ENCODE measurements around the gene GLI3.

Gene GLI3

GRCh38 chr7:42128703-42129102, 108.3 kb downstream of the GLI3 start:
- no peak for DNase-seq (ENCODE audit: low spot score)
- no peak for TF ChIP-seq CTCF (IDR thresholded peaks at IDR 0.05)
- Histone ChIP-seq H3K27ac (no peak overlapping the region), H3K4me3 (no peak overlapping the region)

- no peak overlapping the region for H3K4me3 ChIP-seq
- H3K27ac ChIP-seq, result no peak overlapping the region
- no peak for TF ChIP-seq CTCF (IDR thresholded peaks at IDR 0.05)
- no peak for DNase-seq (ENCODE audit: low spot score)
Measured at GRCh38 chr7:42127232-42127622, 109.8 kb downstream of the GLI3 start.

GRCh38 chr7:42126475-42127231, 110.4 kb downstream of the GLI3 start:
- no peak overlapping the region for H3K27ac ChIP-seq
- DNase-seq (ENCODE audit: low spot score), result no peak
- H3K4me3 ChIP-seq, result no peak overlapping the region
- no peak for TF ChIP-seq CTCF (IDR thresholded peaks at IDR 0.05)

GRCh38 chr7:42125321-42125720, 111.7 kb downstream of the GLI3 start:
- TF ChIP-seq CTCF (IDR thresholded peaks at IDR 0.05), result no peak
- no peak overlapping the region for H3K27ac ChIP-seq
- H3K4me3 ChIP-seq, result no peak overlapping the region
- no peak for DNase-seq (ENCODE audit: low spot score)

- Histone ChIP-seq H3K4me3 (no peak overlapping the region), H3K27ac (no peak overlapping the region)
- TF ChIP-seq CTCF (IDR thresholded peaks at IDR 0.05), result no peak
- DNase-seq (ENCODE audit: low spot score), result no peak
Measured at GRCh38 chr7:42123716-42124115, 113.3 kb downstream of the GLI3 start.

GRCh38 chr7:42120191-42120590, 116.8 kb downstream of the GLI3 start:
- no peak for TF ChIP-seq CTCF (IDR thresholded peaks at IDR 0.05)
- no peak for DNase-seq (ENCODE audit: low spot score)
- H3K27ac ChIP-seq, result no peak overlapping the region
- H3K4me3 ChIP-seq, result no peak overlapping the region

GRCh38 chr7:42117201-42117600, 119.8 kb downstream of the GLI3 start:
- TF ChIP-seq CTCF (IDR thresholded peaks at IDR 0.05), result no peak
- no peak overlapping the region for H3K27ac ChIP-seq
- H3K4me3 ChIP-seq, result no peak overlapping the region
- DNase-seq (ENCODE audit: low spot score), result no peak

All from coronary artery (tissue), 2 donors.